NB4 (cell line): ENCODE data around the gene FARP1.

ENCODE experiments used
- POLR2A ChIP-seq: IDR thresholded peaks from 2 replicates; pipeline ENCODE4 v1.6.1; 2011; ENCODE audit warnings: mild to moderate bottlenecking; ENCODE audit not compliant: insufficient read length; ENCODE audit errors: extremely low read depth
- TF ChIP-seq, protein P1 (sequence below): IDR thresholded peaks from one replicate; pipeline ENCODE4 v1.5.1; 2012; ENCODE audit warnings: low read depth, low read length
- TF ChIP-seq, protein P2 (sequence below): IDR thresholded peaks from 2 replicates; pipeline ENCODE4 v1.6.1; 2011; ENCODE audit warnings: low read depth, low read length

DNA sequence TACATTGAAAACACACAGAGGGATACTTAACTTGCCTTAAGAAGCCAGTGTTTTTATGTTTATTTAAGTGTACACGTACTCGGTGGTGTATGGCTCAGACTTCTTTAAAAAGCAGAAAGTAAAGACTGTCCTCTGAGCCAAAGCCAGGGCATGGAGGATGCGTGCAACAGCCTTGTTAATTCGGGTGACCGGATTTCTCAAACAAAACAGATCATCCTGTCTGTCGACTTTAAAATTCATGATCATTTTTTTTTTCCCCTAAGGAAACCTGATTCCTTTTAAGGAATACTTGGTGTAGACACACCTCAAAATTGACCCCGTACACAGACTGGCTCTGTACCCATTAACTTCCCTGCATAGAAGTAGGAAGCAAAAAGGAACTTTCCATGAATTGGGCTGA, 158.8 kb downstream of the FARP1 start:
- TF ChIP-seq, protein P1, sequence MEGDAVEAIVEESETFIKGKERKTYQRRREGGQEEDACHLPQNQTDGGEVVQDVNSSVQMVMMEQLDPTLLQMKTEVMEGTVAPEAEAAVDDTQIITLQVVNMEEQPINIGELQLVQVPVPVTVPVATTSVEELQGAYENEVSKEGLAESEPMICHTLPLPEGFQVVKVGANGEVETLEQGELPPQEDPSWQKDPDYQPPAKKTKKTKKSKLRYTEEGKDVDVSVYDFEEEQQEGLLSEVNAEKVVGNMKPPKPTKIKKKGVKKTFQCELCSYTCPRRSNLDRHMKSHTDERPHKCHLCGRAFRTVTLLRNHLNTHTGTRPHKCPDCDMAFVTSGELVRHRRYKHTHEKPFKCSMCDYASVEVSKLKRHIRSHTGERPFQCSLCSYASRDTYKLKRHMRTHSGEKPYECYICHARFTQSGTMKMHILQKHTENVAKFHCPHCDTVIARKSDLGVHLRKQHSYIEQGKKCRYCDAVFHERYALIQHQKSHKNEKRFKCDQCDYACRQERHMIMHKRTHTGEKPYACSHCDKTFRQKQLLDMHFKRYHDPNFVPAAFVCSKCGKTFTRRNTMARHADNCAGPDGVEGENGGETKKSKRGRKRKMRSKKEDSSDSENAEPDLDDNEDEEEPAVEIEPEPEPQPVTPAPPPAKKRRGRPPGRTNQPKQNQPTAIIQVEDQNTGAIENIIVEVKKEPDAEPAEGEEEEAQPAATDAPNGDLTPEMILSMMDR = no peak
- no peak for TF ChIP-seq POLR2A
- TF ChIP-seq, protein P2, sequence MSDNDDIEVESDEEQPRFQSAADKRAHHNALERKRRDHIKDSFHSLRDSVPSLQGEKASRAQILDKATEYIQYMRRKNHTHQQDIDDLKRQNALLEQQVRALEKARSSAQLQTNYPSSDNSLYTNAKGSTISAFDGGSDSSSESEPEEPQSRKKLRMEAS = no peak
